Smooth muscle cell of the pulmonary artery (primary cell): ENCODE data around the gene MAP1S. TPM values are rescaled to one million over a fixed set of nuclear protein-coding genes. Genes with fewer than 3 reads are reported as not detected.

Experiments used
- total RNA-seq: library from RNA; depleted of rRNA; stranded (reverse); fragments of >200 nt; gene quantifications from 2 replicates; pipeline ENCODE4 v1.2.3, GENCODE V29; 2014

The MAP1S gene
- 56.9 and 69.9 TPM in 2 replicates for total RNA-seq

DNA sequence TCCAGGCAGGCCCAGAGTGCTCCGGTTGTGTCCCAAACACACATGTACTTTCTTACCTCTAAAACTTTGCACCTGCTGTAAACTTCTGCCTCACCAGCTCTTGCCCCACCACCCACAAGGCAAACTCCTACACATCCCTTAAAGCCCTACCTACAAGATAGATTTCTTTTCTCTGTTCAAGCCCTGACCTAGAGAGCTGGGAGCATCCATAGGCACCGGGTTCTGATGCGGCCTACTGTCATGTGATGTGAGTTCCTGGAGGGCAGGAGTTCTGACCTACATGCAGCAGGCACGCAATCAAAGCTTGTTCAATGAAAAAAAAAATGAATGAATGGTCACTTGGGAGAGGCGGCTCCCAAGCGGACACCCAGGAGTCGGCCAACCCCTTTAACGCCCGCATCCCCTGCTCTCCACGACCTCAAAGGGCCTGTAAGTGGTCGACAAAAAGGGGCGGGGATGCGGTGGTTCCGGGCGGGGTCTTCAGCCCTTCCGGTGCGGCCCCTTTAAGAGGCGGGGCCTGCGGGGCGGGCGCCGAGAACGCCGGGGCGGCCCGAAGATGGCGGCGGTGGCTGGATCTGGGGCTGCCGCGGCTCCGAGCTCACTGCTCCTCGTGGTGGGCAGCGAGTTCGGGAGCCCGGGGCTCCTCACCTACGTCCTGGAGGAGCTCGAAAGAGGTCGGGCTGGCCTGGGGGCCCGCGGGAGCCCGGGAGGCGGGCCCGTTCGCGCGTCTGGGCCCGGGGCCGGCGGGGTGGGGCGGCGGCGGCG, at the start of gene MAP1S:
MAP1S (plus strand) TSS at position 534 of the 765 bp plus-strand sequence; CDS start at position 557, 23 bp downstream.

GRCh38 chr19:17687857-17688784, 31.2 kb upstream of the MAP1S start, which contains the start of gene UNC13A:
Gene UNC13A, minus strand, starts transcription at chr19:17688354. Its CDS starts 155 bp downstream, at chr19:17688199.

GRCh38 chr19:17751103-17751911, 32.0 kb downstream of the MAP1S start, which contains the start of gene FCHO1:
Gene FCHO1, plus strand, starts transcription at chr19:17751477. Its CDS starts 3,688 bp downstream, at chr19:17755165.

Other genes starting within 250 kb of the MAP1S start
- 36.1 and 44.5 TPM in 2 replicates for gene SLC27A1, start 249.0 kb upstream of the MAP1S start, total RNA-seq
- gene PGLS, start 207.8 kb upstream of the MAP1S start, total RNA-seq = 48.4 and 65.4 TPM in 2 replicates
- 123 and 160 TPM in 2 replicates for gene COLGALT1, start 163.8 kb upstream of the MAP1S start, total RNA-seq
- 5.4 and 6.5 TPM in 2 replicates for gene UNC13A, start 31.1 kb upstream of the MAP1S start, total RNA-seq
- 0.17 and 0.65 TPM in 2 replicates for gene FCHO1, start 32.0 kb downstream of the MAP1S start, total RNA-seq
- not detected in 2 replicates for gene B3GNT3, start 75.7 kb downstream of the MAP1S start, total RNA-seq
- gene INSL3, start 102.0 kb downstream of the MAP1S start, total RNA-seq = not detected in 2 replicates
- 7.1 and 8.9 TPM in 2 replicates for gene JAK3, start 128.5 kb downstream of the MAP1S start, total RNA-seq
- 884 and 1,013 TPM in 2 replicates for gene RPL18A, start 140.4 kb downstream of the MAP1S start, total RNA-seq
- gene SLC5A5, start 152.5 kb downstream of the MAP1S start, total RNA-seq = not detected in 2 replicates
- 31.9 and 36.4 TPM in 2 replicates for gene CCDC124, start 213.5 kb downstream of the MAP1S start, total RNA-seq
- gene KCNN1, start 247.6 kb downstream of the MAP1S start, total RNA-seq = 0.03 TPM in 1 of 2 replicates, not detected in the other